HG03457 (cell line): ENCODE data around the gene PPP1R37.
"Not testable (repeated sequence)": the region's sequence is repeated elsewhere in the genome, so short reads cannot be mapped to it uniquely, and the experiment has no call there.

Experiments used
- ATAC-seq: cut with Tn5 transposase; IDR thresholded peaks from one replicate; pipeline ENCODE4 v1.9.1; 2021; ENCODE audit warnings: moderate number of reproducible peaks; ENCODE audit not compliant: unreplicated experiment

The PPP1R37 gene

GRCh38 chr19:45094707-45095106 is 1.7 kb downstream of the PPP1R37 start:
- ATAC-seq = no peak

GRCh38 chr19:45095496-45096413 is 2.8 kb downstream of the PPP1R37 start:
- ATAC-seq = no peak

GRCh38 chr19:45096700-45097099 is 3.7 kb downstream of the PPP1R37 start:
- ATAC-seq = no peak

- ATAC-seq = no peak
Measured at GRCh38 chr19:45097450-45097775, 4.4 kb downstream of the PPP1R37 start.

- no peak for ATAC-seq
Measured at GRCh38 chr19:45097776-45098520, 5.0 kb downstream of the PPP1R37 start.

- ATAC-seq = no peak
Measured at GRCh38 chr19:45098521-45099466, 5.8 kb downstream of the PPP1R37 start.

GRCh38 chr19:45099467-45100191 is 6.7 kb downstream of the PPP1R37 start:
- no peak for ATAC-seq

GRCh38 chr19:45100201-45100600 is 7.2 kb downstream of the PPP1R37 start:
- ATAC-seq = no peak

GRCh38 chr19:45100846-45101252 is 7.9 kb downstream of the PPP1R37 start:
- no peak for ATAC-seq

GRCh38 chr19:45101806-45102205 is 8.8 kb downstream of the PPP1R37 start:
- ATAC-seq = no peak

- no peak for ATAC-seq
Measured at GRCh38 chr19:45102481-45102880, 9.5 kb downstream of the PPP1R37 start.

- ATAC-seq = no peak
Measured at GRCh38 chr19:45103156-45103507, 10.2 kb downstream of the PPP1R37 start.

- no peak for ATAC-seq
Measured at GRCh38 chr19:45103508-45104319, 10.7 kb downstream of the PPP1R37 start.

- no peak for ATAC-seq
Measured at GRCh38 chr19:45104658-45105349, 11.8 kb downstream of the PPP1R37 start.

- not testable (repeated sequence) for ATAC-seq
Measured at GRCh38 chr19:45106363-45106762, 13.4 kb downstream of the PPP1R37 start.

- ATAC-seq = no peak
Measured at GRCh38 chr19:45107621-45108150, 14.7 kb downstream of the PPP1R37 start.

GRCh38 chr19:45110851-45111266 is 17.9 kb downstream of the PPP1R37 start:
- no peak for ATAC-seq

GRCh38 chr19:45112111-45112827 is 19.3 kb downstream of the PPP1R37 start:
- no peak for ATAC-seq
